ENCODE data around the gene IST1.
A peak's percentile ranks its signal among the peaks of the same experiment; 100 is the strongest.

DNA sequence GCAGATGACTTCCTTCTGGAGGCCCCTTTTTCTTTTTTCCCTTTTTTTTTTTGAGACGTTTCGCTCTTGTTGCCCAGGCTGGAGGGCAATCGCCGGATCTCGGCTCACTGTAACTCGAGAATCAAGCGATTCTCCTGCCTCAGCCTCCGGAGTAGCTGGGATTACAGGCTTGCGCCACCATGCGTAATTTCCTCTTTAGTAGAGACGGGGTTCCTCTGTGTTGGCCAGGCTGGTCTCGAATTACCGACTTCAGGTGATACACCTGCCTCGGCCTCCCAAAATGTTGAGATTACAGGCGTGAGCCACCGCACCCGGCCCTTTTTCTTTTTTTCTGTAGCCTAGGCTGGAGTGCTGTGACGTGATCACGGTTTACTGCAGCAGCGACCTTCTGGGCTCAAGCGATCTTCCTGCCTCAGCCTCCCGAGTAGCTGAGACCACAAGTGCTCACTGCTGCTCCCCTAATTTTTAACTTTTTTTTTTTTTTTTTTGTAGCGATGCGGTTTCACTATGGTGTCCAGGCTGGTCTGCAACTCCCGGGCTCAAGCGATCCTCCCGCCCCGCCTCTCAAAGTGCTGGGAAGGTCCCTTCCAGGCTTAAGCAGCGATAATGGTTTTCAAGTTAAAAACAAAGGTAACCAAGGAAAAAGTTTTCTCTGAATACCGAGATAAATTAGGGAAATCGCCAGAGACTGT, 956 bp upstream of the IST1 start:
- TF ChIP-seq YY1 (IDR thresholded peaks at IDR 0.05; ENCODE audit: low read depth) (no peak), TAF1 (IDR thresholded peaks at IDR 0.05; ENCODE audit: low read depth) (no peak), MAX (IDR thresholded peaks at IDR 0.05) (0 out of 2 replicates have a peak, but pooled peaks have one; percentile 8), EP300 (IDR thresholded peaks at IDR 0.05; ENCODE audit: borderline replicate concordance) (no peak), TCF12 (IDR thresholded peaks at IDR 0.05; ENCODE audit: low read depth) (no peak), FOXM1 (IDR thresholded peaks at IDR 0.05; ENCODE audit: borderline replicate concordance, low read depth) (no peak), NFIC (IDR thresholded peaks at IDR 0.05) (no peak), CREB1 (IDR thresholded peaks at IDR 0.05; ENCODE audit: low read depth) (no peak), RAD21 (IDR thresholded peaks at IDR 0.05; ENCODE audit: low read depth) (no peak), CEBPB (IDR thresholded peaks at IDR 0.05) (no peak)
- TF ChIP-seq, protein P1, sequence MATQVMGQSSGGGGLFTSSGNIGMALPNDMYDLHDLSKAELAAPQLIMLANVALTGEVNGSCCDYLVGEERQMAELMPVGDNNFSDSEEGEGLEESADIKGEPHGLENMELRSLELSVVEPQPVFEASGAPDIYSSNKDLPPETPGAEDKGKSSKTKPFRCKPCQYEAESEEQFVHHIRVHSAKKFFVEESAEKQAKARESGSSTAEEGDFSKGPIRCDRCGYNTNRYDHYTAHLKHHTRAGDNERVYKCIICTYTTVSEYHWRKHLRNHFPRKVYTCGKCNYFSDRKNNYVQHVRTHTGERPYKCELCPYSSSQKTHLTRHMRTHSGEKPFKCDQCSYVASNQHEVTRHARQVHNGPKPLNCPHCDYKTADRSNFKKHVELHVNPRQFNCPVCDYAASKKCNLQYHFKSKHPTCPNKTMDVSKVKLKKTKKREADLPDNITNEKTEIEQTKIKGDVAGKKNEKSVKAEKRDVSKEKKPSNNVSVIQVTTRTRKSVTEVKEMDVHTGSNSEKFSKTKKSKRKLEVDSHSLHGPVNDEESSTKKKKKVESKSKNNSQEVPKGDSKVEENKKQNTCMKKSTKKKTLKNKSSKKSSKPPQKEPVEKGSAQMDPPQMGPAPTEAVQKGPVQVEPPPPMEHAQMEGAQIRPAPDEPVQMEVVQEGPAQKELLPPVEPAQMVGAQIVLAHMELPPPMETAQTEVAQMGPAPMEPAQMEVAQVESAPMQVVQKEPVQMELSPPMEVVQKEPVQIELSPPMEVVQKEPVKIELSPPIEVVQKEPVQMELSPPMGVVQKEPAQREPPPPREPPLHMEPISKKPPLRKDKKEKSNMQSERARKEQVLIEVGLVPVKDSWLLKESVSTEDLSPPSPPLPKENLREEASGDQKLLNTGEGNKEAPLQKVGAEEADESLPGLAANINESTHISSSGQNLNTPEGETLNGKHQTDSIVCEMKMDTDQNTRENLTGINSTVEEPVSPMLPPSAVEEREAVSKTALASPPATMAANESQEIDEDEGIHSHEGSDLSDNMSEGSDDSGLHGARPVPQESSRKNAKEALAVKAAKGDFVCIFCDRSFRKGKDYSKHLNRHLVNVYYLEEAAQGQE (IDR thresholded peaks at IDR 0.05; ENCODE audit: low read depth) = no peak
